T-helper 2 cell (primary cell): ENCODE results near the gene FBXL22.
A peak's percentile ranks its signal among the peaks of the same experiment; 100 is the strongest.

Source experiments
- DNase-seq, 5 experiments: peaks; one replicate each; pipeline versions ENCODE4 v3.0.0 to v3.0.0-alpha.2; 2012 to 2022

The FBXL22 gene

DNA sequence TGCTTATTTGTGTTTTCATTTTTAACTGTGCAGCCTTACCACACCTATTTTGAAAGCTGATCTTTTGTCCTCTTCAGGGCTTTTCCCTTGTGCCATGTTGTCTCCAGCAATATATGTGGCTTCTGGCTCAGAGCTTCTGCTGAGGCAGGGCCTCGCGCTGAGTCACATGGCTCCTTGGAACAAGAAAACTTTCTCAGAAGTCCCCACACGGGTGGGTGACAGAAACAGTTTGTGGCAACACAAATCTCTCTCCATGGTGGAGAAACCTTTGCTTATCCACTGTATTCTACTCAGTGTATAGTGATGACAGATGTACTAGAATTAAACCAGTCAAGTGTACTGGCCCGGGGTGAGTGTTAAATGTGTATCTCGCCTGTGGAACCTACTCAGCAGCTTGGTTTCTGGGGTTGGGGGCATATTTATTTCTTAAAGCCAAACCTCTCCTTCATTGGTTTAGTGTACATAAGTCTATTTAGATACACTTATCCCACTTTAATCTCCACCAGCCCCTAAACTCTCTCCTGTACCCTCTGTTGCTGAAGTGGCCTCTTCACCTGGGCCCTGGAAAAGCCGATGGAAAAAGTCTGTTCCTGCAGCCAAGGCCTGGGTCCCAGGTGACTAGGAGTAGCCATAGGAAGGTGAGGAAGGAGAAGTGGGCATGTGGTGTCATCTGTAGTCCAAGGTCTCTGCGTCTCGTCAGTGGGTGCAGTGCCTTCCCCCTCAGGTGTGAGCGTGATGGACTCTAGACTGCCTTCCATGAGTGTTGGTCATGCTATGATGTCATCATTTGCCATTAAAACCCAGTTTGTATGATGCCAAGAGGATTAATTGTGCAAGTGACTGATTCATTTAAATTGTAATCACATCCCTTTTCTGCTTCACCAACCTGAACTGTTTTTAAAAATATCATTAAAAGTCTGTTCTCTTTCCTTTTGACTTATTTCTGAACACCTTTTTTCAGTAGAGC lies 3.2 kb upstream of the FBXL22 start:
- DNase-seq, result no peak

DNA sequence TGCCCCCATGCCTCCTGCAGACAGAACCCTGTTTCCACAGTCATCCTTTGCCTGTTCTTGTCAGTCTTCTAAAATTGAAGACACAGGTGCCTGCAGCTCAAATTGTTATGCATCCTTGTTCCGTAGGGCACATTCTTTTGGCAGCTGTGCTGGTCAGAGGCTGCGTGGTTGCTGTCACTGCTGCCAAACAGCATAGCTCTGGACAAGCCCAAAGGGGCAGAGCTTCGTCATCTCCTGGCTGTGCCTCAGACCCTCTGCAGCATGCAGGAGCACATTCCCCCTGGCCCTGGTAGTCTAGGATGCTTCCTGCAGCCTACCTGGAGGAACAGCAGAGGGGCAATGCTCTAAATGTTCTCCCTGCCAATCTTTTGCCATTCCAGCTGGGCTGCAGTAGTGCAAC lies 2.1 kb upstream of the FBXL22 start:
- no peak for DNase-seq

DNA sequence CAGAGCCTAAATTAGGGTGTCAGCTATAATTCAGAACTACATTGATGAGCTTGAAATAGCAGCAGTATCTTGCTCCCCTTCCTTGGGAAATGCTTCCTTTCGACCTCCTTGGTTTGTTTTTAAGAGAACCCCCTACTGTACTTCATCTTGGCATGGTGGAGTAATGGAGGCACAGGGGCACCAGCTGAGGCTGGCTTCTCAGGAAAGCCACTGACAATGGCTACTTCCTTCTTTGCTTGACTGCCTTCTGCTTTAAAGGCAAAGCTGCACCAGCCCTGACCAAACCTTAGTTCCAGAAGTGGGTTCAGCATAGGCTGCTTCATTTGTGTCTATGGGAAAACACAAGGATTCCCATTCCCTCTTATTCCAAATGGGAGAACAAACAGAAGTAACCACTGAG lies 1.5 kb upstream of the FBXL22 start:
- DNase-seq, result no peak

GRCh38 chr15:63596676-63597037 lies 530 bp upstream of the FBXL22 start:
- DNase-seq, result no peak

- DNase-seq, result no peak
Observed at GRCh38 chr15:63597821-63598220, 634 bp downstream of the FBXL22 start.

DNA sequence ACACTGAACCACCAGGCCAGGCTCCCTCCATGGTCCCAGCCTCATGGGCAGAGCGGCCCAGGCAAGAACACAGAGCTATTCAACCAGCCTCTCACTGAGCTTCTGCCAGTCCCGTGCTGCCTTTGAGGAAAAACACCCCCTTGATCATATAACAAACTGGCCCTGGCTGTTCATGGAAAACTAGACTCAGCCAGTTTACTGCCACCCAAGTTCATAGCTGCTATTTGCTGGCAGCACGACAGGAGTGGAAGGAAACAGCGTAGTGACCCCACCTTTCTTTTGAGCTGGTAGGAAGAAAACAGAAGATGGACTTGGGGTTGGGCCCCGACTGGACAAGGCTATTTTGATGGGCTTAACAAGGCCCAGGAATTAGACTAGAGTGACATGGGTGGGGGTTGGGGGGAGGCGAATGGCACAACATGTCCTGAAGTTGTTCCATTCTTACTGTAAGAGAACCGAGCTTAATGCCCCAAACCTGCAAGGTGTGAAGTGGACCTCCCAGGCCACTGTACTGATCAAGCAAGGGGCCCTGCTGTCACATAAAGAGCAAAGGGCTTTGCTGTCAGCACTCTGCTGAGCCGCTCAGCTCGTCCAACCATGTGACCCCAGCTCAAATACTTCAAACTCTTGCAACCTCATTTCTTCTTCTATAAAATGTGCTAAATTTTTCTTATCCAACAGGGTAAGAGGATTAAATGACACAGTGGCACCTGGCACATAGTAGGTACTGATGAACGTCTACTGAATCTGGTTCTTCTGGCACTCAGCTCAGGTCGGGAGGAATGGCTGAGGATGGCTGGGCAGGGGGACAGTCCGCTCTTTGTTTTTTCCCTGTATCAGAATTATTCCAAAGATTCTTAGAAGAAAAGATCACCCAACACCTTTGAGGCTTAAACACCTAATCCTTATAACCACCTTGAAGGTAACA lies 1.6 kb downstream of the FBXL22 start:
- no peak for DNase-seq

DNA sequence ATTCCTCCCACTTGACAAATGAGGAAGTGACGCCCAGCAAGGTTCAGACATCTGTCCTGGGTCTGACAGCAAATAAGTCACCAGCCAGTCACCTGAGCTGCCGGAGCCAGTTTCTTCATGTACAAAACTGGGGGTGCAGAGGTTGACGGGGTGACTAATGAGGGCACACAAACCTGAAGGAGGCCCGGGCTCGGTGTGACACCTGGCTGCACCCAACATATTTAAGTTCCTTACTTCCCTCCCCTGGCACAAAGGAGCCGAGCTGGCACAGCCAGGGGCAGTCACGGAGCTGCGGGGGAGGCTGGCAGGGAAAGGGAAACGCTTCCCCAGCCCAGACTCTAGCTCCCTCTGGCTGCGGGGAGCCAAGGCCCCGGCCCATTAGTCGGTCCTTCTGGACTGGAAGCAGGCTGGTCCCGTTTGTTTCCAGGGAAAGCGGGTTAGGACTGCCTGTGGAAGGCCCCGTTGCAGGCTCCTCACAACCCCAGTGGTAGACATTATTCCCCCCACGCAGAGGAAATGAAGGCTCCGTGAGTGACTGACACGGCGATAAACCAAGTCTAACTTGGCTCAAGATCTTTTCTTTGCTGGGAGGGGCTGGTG lies 2.3 kb downstream of the FBXL22 start:
- peak in 2 of 5 experiments; percentile 24 to 40 for DNase-seq

GRCh38 chr15:63600001-63600615 lies 2.9 kb downstream of the FBXL22 start:
- DNase-seq, result peak in 1 of 5 experiments; percentile 4

DNA sequence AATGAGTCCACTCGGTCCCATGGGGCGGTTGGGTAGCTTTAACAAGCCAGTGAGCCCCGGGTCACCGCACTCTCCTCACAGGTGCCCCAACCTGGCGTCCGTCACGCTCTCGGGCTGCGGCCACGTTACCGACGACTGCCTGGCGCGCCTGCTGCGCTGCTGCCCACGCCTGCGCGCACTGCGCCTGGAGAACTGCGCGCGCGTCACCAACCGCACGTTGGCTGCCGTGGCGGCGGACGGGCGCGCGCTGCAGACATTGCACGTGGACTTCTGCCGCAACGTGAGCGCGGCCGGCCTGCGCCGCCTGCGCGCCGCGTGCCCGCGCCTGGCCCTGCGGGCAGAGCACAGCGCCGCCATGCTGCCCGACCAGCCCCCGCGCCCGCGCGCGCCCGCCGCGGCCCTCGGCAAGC lies 3.4 kb downstream of the FBXL22 start:
- DNase-seq, result peak; percentile 72 to 99 (median 84)

DNA sequence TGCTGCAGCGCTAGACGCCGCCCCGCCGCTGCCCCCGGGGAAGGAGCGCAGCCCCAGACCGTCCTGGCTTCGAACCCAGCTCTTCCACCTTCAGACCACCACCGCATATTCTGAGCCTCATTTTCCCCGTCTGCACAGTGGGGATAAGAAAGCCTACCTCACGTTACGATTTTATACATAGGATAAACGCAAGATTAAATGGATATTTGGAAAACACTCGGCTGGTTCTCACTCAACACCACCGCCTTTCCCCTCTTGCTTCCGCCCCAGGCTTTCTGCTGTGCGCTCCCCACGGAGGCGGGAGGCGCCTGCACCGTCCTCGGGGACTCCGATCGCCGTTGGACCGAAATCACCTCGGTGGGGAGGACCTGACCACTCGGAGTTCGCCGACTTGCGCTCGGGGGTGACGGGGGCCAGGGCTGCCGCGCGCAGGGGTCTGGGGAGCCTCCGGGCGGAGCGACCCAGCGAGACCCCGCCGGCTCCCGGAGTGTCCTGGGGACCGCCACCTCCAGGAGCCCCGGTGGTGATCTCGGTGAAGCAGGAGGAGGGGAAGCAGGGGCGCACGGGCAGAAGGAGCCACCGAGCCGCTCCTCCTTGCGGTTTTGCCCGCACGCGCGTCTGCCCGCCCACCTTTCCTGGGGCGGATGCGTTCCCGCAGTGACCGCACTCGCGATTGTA lies 4.0 kb downstream of the FBXL22 start:
- peak in 4 of 5 experiments; percentile 25 to 75 (median 60) for DNase-seq

- peak in 1 of 5 experiments; percentile 22 for DNase-seq
Observed at GRCh38 chr15:63601704-63602185, 4.6 kb downstream of the FBXL22 start.

- no peak for DNase-seq
Observed at GRCh38 chr15:63602595-63602994, 5.4 kb downstream of the FBXL22 start.

- no peak for DNase-seq
Observed at GRCh38 chr15:63603516-63603915, 6.3 kb downstream of the FBXL22 start.

DNA sequence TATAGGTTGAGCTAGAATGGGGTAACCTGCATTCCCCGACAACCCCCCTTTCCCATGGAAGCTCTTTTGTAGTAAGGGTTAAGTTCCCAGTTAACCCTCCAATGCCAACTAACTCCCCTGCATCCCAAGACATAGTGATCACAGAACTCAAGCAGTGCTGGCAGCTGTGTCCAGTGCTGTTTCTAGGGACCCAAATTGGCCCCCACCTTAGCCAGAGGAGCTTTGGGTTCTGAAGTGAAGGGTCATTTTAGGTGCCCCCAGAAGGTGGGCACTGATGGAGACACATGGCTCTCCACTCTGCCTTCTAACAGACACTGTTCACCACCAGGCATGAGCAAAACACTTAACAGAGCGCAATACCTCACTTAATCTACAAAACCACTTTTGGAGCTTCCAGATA lies 7.1 kb downstream of the FBXL22 start:
- DNase-seq, result no peak

DNA sequence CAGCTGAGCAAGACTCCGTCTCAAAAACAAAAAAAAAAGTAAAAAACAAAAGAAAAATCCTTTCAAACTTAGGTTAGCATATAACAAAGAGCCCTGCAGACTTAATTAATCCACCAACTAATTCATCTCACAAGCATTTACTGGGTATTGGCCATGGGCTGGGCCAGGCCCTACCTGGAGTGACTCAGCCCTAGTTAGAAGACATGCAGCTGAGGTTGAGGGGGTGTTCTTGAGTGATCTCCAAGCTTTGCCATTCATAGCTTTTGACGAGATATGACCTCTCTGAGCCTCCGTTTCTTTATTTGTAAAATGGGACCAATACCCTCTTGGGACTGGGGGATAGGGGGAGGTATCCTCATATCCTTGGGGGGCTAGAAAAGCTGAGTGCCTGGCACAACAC lies 7.8 kb downstream of the FBXL22 start:
- DNase-seq, result no peak

DNA sequence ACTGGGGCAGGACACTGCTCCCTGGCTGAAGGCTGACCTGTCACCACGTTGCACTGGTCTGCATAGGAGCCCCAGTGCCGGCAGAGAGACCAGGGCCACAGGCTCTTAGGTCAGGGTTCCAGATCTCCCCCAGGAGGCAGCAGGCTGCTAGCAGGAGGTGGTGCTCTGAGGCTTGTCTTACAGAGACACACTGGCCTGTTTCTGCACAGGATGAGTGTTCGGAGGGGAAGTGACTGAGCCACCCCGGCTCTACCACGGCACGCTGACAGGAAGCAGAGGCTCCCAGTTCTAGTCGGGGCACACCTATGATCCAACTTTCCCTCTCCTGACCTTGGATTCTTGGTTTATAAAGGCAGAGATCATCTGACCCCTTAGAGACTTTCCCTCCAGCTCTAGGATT lies 8.6 kb downstream of the FBXL22 start:
- peak in 4 of 5 experiments; percentile 27 to 92 (median 31) for DNase-seq

DNA sequence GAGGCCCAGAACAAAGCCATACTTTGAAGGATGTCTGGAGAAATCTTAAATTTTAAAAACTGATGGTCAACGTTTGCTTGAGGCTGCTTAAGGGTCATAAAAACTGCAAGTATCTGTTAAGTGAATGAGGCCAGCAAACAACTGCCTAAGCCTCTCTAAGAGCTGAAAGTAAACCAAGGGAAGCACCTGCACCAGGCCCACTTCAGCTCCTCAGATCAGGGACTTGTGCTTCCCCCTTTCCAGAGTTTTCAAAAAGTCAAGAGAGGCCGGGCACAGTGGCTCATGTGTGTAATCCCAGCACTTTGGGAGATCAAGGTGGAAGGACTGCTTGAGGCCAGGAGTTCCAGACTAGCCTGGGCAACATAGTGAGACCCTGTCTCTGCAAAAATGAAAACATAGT lies 9.1 kb downstream of the FBXL22 start:
- no peak for DNase-seq

DNA sequence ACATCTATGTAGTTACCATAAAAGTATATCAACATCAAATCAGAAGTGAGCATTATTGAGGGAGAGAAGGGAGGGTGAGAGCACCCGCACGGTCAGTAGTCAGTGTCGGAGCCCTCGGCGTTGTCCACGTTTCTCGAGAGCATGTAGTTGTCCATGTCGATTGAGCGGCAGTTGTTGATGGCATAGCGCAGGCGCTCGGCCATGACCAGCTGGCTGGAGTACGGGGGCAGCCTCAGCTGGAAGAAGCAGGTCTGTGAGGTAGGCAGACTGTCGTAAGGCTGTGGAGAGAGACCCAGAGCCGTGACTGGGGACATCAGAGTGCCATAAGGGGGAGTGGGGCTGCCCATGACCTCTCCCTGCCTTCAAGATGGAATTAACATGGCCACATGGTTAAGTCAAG lies 11.8 kb downstream of the FBXL22 start:
- no peak for DNase-seq

DNA sequence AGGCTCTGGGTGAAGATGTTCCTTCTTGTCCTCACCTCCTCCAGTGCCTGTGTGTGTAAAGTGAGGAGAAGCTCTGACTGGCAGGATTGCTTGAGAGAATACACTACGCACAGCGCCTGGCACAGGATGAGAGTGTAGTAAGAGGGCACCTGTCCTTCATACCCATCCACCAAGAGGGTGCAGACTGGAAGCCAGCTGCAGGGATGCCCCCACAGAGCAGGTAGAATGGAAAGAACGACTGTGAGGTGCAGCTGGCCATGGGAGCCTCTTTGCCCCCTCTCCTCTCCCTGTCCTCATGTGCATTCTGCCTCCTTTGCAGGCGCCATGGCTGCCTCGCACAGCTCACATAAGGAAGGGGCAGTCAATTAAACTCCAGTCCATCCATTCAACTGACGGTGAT lies 12.3 kb downstream of the FBXL22 start:
- DNase-seq, result no peak

DNA sequence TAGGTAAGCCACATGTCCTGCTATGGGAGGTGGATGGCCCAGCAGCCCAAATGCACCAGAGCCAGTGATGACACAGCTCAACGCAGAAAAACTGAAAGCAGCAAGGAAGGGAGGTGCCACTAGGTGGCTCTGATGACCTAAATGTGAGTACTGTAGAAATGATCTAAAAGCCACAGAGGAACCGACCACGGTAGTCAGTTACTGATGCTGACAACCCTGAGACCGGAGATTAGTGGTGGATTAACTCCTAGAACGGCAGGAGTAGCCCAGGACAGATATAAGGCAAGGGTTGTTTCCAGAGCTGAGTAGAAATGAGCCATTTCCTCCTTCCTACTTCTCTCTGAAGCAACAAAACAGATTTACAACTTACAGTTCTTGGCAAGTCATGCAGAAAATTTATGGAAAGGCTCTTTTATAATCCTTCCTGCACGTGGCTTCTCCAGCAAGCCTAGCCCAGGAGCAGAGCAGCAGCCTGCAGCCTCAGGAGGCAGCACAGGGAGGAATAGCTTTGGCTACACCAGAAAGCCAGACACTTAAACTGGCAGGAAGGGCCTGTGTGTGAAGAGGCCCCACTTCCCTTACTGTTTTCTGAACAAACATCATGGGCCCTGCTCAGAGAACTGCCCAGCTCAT lies 13.1 kb downstream of the FBXL22 start:
- peak in 4 of 5 experiments; percentile 53 to 93 (median 59) for DNase-seq

GRCh38 chr15:63611177-63611576 lies 14.0 kb downstream of the FBXL22 start:
- DNase-seq, result no peak
